Upper lobe of left lung (tissue), 6 donors: ENCODE results near the gene NUP210L. TPM values are rescaled to one million over a fixed set of nuclear protein-coding genes. Genes with fewer than 3 reads are reported as not detected.

Source experiments
- ATAC-seq, 2 donors: fragments of 200-7000 bp; cut with Tn5 transposase; one replicate each; pipeline ENCODE4 v1.9.1; 2022; ENCODE audit warnings: mild to moderate bottlenecking in 2 of 2, moderate library complexity in 2 of 2; ENCODE audit not compliant: low FRiP score in 2 of 2
- DNase-seq, 2 donors: peaks; one replicate each; pipeline ENCODE4 v3.0.0-alpha.2; 2019 to 2020
- H3K27ac ChIP-seq, 4 donors: fragments of 200-600 bp; sonication (generic); one replicate each; pipeline ENCODE4 v1.5.1; 2016 to 2019
- H3K27me3 ChIP-seq, 4 donors: fragments of 200-600 bp; sonication (generic); one replicate each; pipeline ENCODE4 v1.5.1; 2017 to 2019
- H3K36me3 ChIP-seq, 4 donors: fragments of 200-600 bp; sonication (generic); one replicate each; pipeline ENCODE4 v1.5.1; 2016 to 2019
- H3K4me1 ChIP-seq, 4 donors: fragments of 200-600 bp; sonication (generic); one replicate each; pipeline ENCODE4 v1.5.1; 2018 to 2019
- H3K4me3 ChIP-seq, 4 donors: fragments of 200-600 bp; sonication (generic); one replicate each; pipeline ENCODE4 v1.5.1; 2017 to 2019; ENCODE audit warnings: mild to moderate bottlenecking in 2 of 4, moderate library complexity in 1 of 4
- H3K9me3 ChIP-seq, 4 donors: fragments of 200-600 bp; sonication (generic); one replicate each; pipeline ENCODE4 v1.5.1; 2018 to 2019
- CTCF ChIP-seq, 6 experiments: fragments of 450-650 bp in 4 of 6; fragments of 200-600 bp in 2 of 6; sonication (generic) in 2 of 6; IDR thresholded peaks; one replicate each; pipeline ENCODE4 v1.5.1; 2016 to 2019; ENCODE audit warnings: antibody characterized with exemption in 6 of 6
- EP300 ChIP-seq, 4 donors: sonication (generic); formaldehyde crosslinking; IDR thresholded peaks; one replicate each; pipeline ENCODE4 v1.5.1; 2017; ENCODE audit warnings: antibody characterized with exemption in 4 of 4, control low read depth in 2 of 4
- POLR2A ChIP-seq, 4 donors: fragments of 450-650 bp; IDR thresholded peaks; one replicate each; pipeline ENCODE4 v1.5.1; 2016 to 2017; ENCODE audit warnings: antibody characterized with exemption in 4 of 4, mild to moderate bottlenecking in 2 of 4
- POLR2AphosphoS5 ChIP-seq, 2 donors: sonication (generic); formaldehyde crosslinking; IDR thresholded peaks; one replicate each; pipeline ENCODE4 v1.5.1; 2017; ENCODE audit warnings: antibody characterized with exemption in 2 of 2
- WGBS, 2 donors: methylation state at CpG; one replicate each; pipeline ENCODE4 v1.1.5; 2017 to 2018; 5-methylcytosine and 5-hydroxymethylcytosine counted together
- total RNA-seq, 6 donors: library from RNA; depleted of rRNA in 4 of 6; stranded (reverse); fragments of >200 nt in 4 of 6; gene quantifications; one replicate each; pipeline versions ENCODE4 v1.1.0 to v1.2.1, GENCODE V29; 2016 to 2021
- donor health status: DM: no; HTN: no; CAD: no; lungs with moderate emphysema.
- donor health status: DM: no; HTN: yes; CAD: no; lungs with severe emphysema.

NUP210L gene
- total RNA-seq, 6 donors from 2014 or later: 0.11 to 0.91 (median 0.30) TPM; not detected in 2

- 66 to 70% methylated on average over 9 of the region's 9 CpGs for WGBS, 2 donors
- TF ChIP-seq POLR2A (IDR thresholded peaks at IDR 0.05) (no peak), POLR2AphosphoS5 (IDR thresholded peaks at IDR 0.05) (no peak), CTCF (IDR thresholded peaks at IDR 0.05) (no peak), EP300 (IDR thresholded peaks at IDR 0.05) (no peak)
- DNase-seq: no peak
- Histone ChIP-seq H3K27me3 (no peaks in the 10 kb centered on the region), H3K36me3 (peaks cover 3 to 49% (median 29%) of the 10 kb centered on the region in 4 donors), H3K4me3 (peak overlapping the region in 3 of 4 donors; percentile 63 to 74 (median 70)), H3K27ac (peak overlapping the region; percentile 86 to 96 (median 93)), H3K9me3 (no peaks in the 10 kb centered on the region), H3K4me1 (peaks cover 14 to 22% (median 18%) of the 10 kb centered on the region in 4 donors)
- no peak for ATAC-seq
Measured at GRCh38 chr1:153978274-153978909, 176.5 kb downstream of the NUP210L start.

GRCh38 chr1:153977250-153978240 is 177.3 kb downstream of the NUP210L start, which contains the start of gene JTB:
Gene JTB, minus strand, starts transcription at chr1:153977674. Its CDS starts 422 bp downstream, at chr1:153977252.
- DNase-seq: peak; percentile 92 to 97
- Histone ChIP-seq H3K27me3 (no peaks in the 10 kb centered on the region), H3K9me3 (no peaks in the 10 kb centered on the region), H3K4me3 (peak within 1 kb of the TSS; percentile 63 to 93 (median 72)), H3K36me3 (peaks cover 3 to 54% (median 27%) of the 10 kb centered on the region in 4 donors), H3K4me1 (peaks cover 14 to 22% (median 18%) of the 10 kb centered on the region in 4 donors), H3K27ac (peak within 1 kb of the TSS; percentile 86 to 96 (median 93))
- 1% methylated on average over 9 to 50 of the region's 75 CpGs for WGBS, 2 donors
- TF ChIP-seq CTCF (IDR thresholded peaks at IDR 0.05) (peak in 3 of 6 experiments; percentile 8 to 17 (median 15)), POLR2A (IDR thresholded peaks at IDR 0.05) (peak; percentile 70 to 98 (median 88)), POLR2AphosphoS5 (IDR thresholded peaks at IDR 0.05) (peak; percentile 83 to 97), EP300 (IDR thresholded peaks at IDR 0.05) (no peak)
- peak; percentile 94 to 98 for ATAC-seq

- Histone ChIP-seq H3K36me3 (peaks cover 3 to 47% (median 25%) of the 10 kb centered on the region in 4 donors), H3K4me3 (peak overlapping the region; percentile 63 to 93 (median 72)), H3K9me3 (no peaks in the 10 kb centered on the region), H3K27me3 (no peaks in the 10 kb centered on the region), H3K4me1 (peaks cover 14 to 22% (median 18%) of the 10 kb centered on the region in 4 donors), H3K27ac (peak overlapping the region; percentile 86 to 96 (median 93))
- 0 to 1% methylated on average over 13 to 16 of the region's 16 CpGs for WGBS, 2 donors
- TF ChIP-seq POLR2A (IDR thresholded peaks at IDR 0.05) (no peak), POLR2AphosphoS5 (IDR thresholded peaks at IDR 0.05) (no peak), CTCF (IDR thresholded peaks at IDR 0.05) (no peak), EP300 (IDR thresholded peaks at IDR 0.05) (no peak)
- DNase-seq: no peak
- peak in 1 of 2 donors; percentile 19 for ATAC-seq
Measured at GRCh38 chr1:153976819-153977249, 178.0 kb downstream of the NUP210L start.

- no peak for ATAC-seq
- Histone ChIP-seq H3K4me3 (no peak overlapping the region), H3K27me3 (no peaks in the 10 kb centered on the region), H3K4me1 (peaks cover 17 to 26% (median 20%) of the 10 kb centered on the region in 4 donors), H3K9me3 (no peaks in the 10 kb centered on the region), H3K27ac (no peak overlapping the region), H3K36me3 (peaks cover 3 to 34% (median 25%) of the 10 kb centered on the region in 4 donors)
- no peak for DNase-seq
- no peak for TF ChIP-seq EP300 (IDR thresholded peaks at IDR 0.05)
- TF ChIP-seq POLR2AphosphoS5 (IDR thresholded peaks at IDR 0.05): no peak
- no peak for TF ChIP-seq CTCF (IDR thresholded peaks at IDR 0.05)
- no peak for TF ChIP-seq POLR2A (IDR thresholded peaks at IDR 0.05)
- 83 to 86% methylated on average over 6 to 7 of the region's 7 CpGs for WGBS, 2 donors
Measured at GRCh38 chr1:153973525-153973924, 181.3 kb downstream of the NUP210L start.
